Measurements from ENCODE around the gene BABAM1. TPM values are rescaled to one million over a fixed set of nuclear protein-coding genes. Genes with fewer than 3 reads are reported as not detected.

The BABAM1 gene
- total and polyA plus RNA-seq, 9 of the 15 experiments (the other 6 are each of a cell fraction or from before 2014, with no cell fraction given), result 14.7 to 160 (median 113) TPM

- TF ChIP-seq ZNF518B (CRISPR knock-in tag; IDR thresholded peaks at IDR 0.05) (no peak), NFYB (IDR thresholded peaks at IDR 0.05; ENCODE audit: extremely low read depth, insufficient read length) (peak; percentile 96), TCF15 (CRISPR knock-in tag; IDR thresholded peaks at IDR 0.05) (no peak), KLF10 (CRISPR knock-in tag; IDR thresholded peaks at IDR 0.05) (no peak), NFE2 (IDR thresholded peaks at IDR 0.05; ENCODE audit: low read depth) (0 out of 2 replicates have a peak, but pooled peaks have one; percentile 1), CCNT2 (IDR thresholded peaks at IDR 0.05; ENCODE audit: borderline replicate concordance, extremely low read depth, insufficient read length, low read depth, low read length) (no peak), ELK3 (CRISPR knock-in tag; IDR thresholded peaks at IDR 0.05) (no peak), ZFX (CRISPR knock-in tag; IDR thresholded peaks at IDR 0.05) (no peak; the same call in 1 of the 2 replicates), ZNF507 (tag; conservative IDR thresholded peaks at IDR 0.05) (no peak), ZNF586 (CRISPR knock-in tag; conservative IDR thresholded peaks at IDR 0.05) (no peak), THAP7 (CRISPR knock-in tag; IDR thresholded peaks at IDR 0.05) (no peak), STAT5B (CRISPR knock-in tag; IDR thresholded peaks at IDR 0.05) (no peak), ZNF644 (tag; IDR thresholded peaks at IDR 0.05; ENCODE audit: low read depth) (no peak), PYGO2 (tag; IDR thresholded peaks at IDR 0.05) (no peak), DACH1 (IDR thresholded peaks at IDR 0.05; ENCODE audit: partially characterized antibody) (no peak), ZNF395 (CRISPR knock-in tag; IDR thresholded peaks at IDR 0.05) (no peak), FOXJ3 (CRISPR knock-in tag; IDR thresholded peaks at IDR 0.05) (no peak)
These were observed 42.1 kb downstream of the BABAM1 start, which contains the start of gene DDA1 (continued) for GRCh38 chr19:17309198-17309964.

Measured in K562 (cell line).